GM23248 (cell line): ENCODE results near the gene VPS26C. TPM values are rescaled to one million over a fixed set of nuclear protein-coding genes. Genes with fewer than 3 reads are reported as not detected.
"Not testable (repeated sequence)": the region's sequence is repeated elsewhere in the genome, so short reads cannot be mapped to it uniquely, and the experiment has no call there.

Experiments used
- DNase-seq: peaks from one replicate; pipeline ENCODE4 v3.0.0-alpha.2; 2015
- H2AFZ ChIP-seq: fragments of 200-600 bp; sonication (generic); 2 replicates; pipeline ENCODE4 v1.6.1; 2016; ENCODE audit warnings: antibody characterized with exemption
- H3F3A ChIP-seq: fragments of 200-600 bp; sonication (generic); 2 replicates; pipeline ENCODE4 v1.6.1; 2016; ENCODE audit warnings: mild to moderate bottlenecking, antibody characterized with exemption, mixed run types; ENCODE audit not compliant: insufficient read depth
- H3K27ac ChIP-seq: fragments of 200-600 bp; sonication (generic); 2 replicates; pipeline ENCODE4 v1.5.1; 2016; ENCODE audit warnings: mild to moderate bottlenecking
- H3K27me3 ChIP-seq: fragments of 200-600 bp; sonication (generic); replicated peaks from 2 replicates; pipeline ENCODE4 v1.6.1; 2016; ENCODE audit warnings: mild to moderate bottlenecking; ENCODE audit not compliant: insufficient read depth
- H3K36me3 ChIP-seq: fragments of 200-600 bp; sonication (generic); 2 replicates; pipeline ENCODE4 v1.6.1; 2016; ENCODE audit warnings: low read depth, mild to moderate bottlenecking
- H3K4me1 ChIP-seq: fragments of 200-600 bp; sonication (generic); 2 replicates; pipeline ENCODE4 v1.6.1; 2016; ENCODE audit warnings: mild to moderate bottlenecking; ENCODE audit not compliant: insufficient read depth
- H3K4me2 ChIP-seq: fragments of 200-600 bp; sonication (generic); one replicate; pipeline ENCODE4 v1.6.1; 2016; ENCODE audit warnings: mild to moderate bottlenecking; ENCODE audit not compliant: unreplicated experiment
- H3K4me3 ChIP-seq: fragments of 200-600 bp; sonication (generic); 2 replicates; pipeline ENCODE4 v1.5.1; 2016; ENCODE audit warnings: mild to moderate bottlenecking
- H3K79me2 ChIP-seq: fragments of 200-600 bp; sonication (generic); 2 replicates; pipeline ENCODE4 v1.6.1; 2016; ENCODE audit warnings: mild to moderate bottlenecking; ENCODE audit not compliant: insufficient read depth
- H3K9ac ChIP-seq: fragments of 200-600 bp; sonication (generic); 2 replicates; pipeline ENCODE4 v1.6.1; 2016; ENCODE audit warnings: mild to moderate bottlenecking
- H3K9me2 ChIP-seq: fragments of 200-600 bp; sonication (generic); 2 replicates; pipeline ENCODE4 v1.6.1; 2016; ENCODE audit warnings: mixed run types, mild to moderate bottlenecking, moderate library complexity; ENCODE audit not compliant: insufficient read depth
- H3K9me3 ChIP-seq: fragments of 200-600 bp; sonication (generic); one replicate; pipeline ENCODE4 v1.6.1; 2017; ENCODE audit warnings: low read depth
- H4K20me1 ChIP-seq: fragments of 200-600 bp; sonication (generic); 2 replicates; pipeline ENCODE4 v1.6.0; 2016; ENCODE audit not compliant: insufficient read depth
- EZH2 ChIP-seq: fragments of 200-600 bp; sonication (generic); IDR thresholded peaks from 2 replicates; pipeline ENCODE4 v1.6.1; 2018; ENCODE audit warnings: antibody characterized with exemption, mild to moderate bottlenecking; ENCODE audit not compliant: insufficient read depth, poor library complexity, severe bottlenecking
- EZH2phosphoT487 ChIP-seq: fragments of 200-600 bp; sonication (generic); IDR thresholded peaks from 2 replicates; pipeline ENCODE4 v1.6.1; 2018; ENCODE audit warnings: antibody characterized with exemption, moderate library complexity, mild to moderate bottlenecking, low read depth; ENCODE audit not compliant: insufficient read depth
- WGBS, 2 experiments: methylation state at CpG; one replicate each; pipeline ENCODE4 v1.1.6; 2015 to 2017; ENCODE audit warnings: low lambda C conversion rate in 2 of 2, low coverage in 1 of 2; ENCODE audit errors: missing lambda C conversion rate in 2 of 2; 5-methylcytosine and 5-hydroxymethylcytosine counted together
- in situ Hi-C: fragments of 300-500 bp; cut with MboI; formaldehyde crosslinking; loops from 2 replicates; pipeline ENCODE4 v1.15.0; 2020
- polyA plus RNA-seq: library from polyadenylated mRNA; unstranded; fragments of >200 nt; fragmentation: Nextera tagmentation; extraction: Ambion mirVana; gene quantifications from 2 replicates; pipeline ENCODE4 v1.2.1, GENCODE V29; 2016
- total RNA-seq: library from RNA; depleted of rRNA; stranded (reverse); fragments of >200 nt; shearing (Covaris generic); gene quantifications from 2 replicates; pipeline ENCODE4 v1.2.3, GENCODE V29; 2014

VPS26C gene
- total and polyA plus RNA-seq, 2 experiments from 2014 or later: 42.3 to 55.0 TPM

GRCh38 chr21:37281993-37282392 is 14.9 kb upstream of the VPS26C start:
- 49 to 57% methylated on average over 16 of the region's 16 CpGs for WGBS, 2 experiments

GRCh38 chr21:37281579-37281978 is 14.4 kb upstream of the VPS26C start:
- Histone ChIP-seq H3K4me2 (no peak overlapping the region), H3K4me1 (no peaks in the 10 kb centered on the region)
- TF ChIP-seq EZH2phosphoT487 (no peak), EZH2 (no peak)

More at GRCh38 chr21:37281993-37282392, 14.9 kb upstream of the VPS26C start:
- Histone ChIP-seq H3K9ac (no peak overlapping the region), H3K27ac (no peak overlapping the region), H3K36me3 (no peaks in the 10 kb centered on the region), H3K4me1 (no peaks in the 10 kb centered on the region), H3K9me3 (no peaks in the 10 kb centered on the region), H3K4me2 (no peak overlapping the region), H3F3A (no peaks in the 10 kb centered on the region), H2AFZ (no peak overlapping the region), H3K79me2 (no peaks in the 10 kb centered on the region), H4K20me1 (no peaks in the 10 kb centered on the region), H3K9me2 (no peaks in the 10 kb centered on the region), H3K4me3 (no peak overlapping the region), H3K27me3 (no peaks in the 10 kb centered on the region)
- no peak for TF ChIP-seq EZH2phosphoT487
- no peak for TF ChIP-seq EZH2
- in situ Hi-C loops: no loop called here
- no peak for DNase-seq

DNA sequence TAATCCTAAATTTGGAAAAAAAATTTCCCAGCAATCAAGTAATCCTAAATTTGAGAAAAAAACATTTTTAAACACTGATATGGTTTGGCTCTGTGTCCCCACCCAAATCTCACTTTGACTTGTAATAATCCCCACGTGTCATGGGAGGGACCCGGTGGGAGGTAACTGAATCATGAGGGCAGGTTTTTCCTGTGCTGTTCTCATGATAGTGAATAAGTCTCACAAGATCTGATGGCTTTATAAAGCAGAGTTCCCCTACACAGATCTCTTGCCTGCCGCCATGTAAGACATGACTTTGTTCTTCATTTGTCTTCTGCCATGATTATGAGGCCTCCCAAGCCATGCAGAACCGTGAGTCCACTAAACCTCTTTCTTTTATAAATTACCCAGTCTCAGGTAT is 12.1 kb upstream of the VPS26C start:
- H3K27me3 ChIP-seq, H3K79me2 ChIP-seq, H3K4me2 ChIP-seq, DNase-seq, H3K36me3 ChIP-seq, H3K9me3 ChIP-seq, H3K9ac ChIP-seq, H3K4me1 ChIP-seq, in situ Hi-C loops, H3K4me3 ChIP-seq, H3K9me2 ChIP-seq, H4K20me1 ChIP-seq, H3F3A ChIP-seq, H2AFZ ChIP-seq, H3K27ac ChIP-seq: not testable (repeated sequence)
- 60 to 68% methylated on average over 4 of the region's 4 CpGs for WGBS, 2 experiments

More at GRCh38 chr21:37281579-37281978, 14.4 kb upstream of the VPS26C start:
- H3K79me2 ChIP-seq: no peaks in the 10 kb centered on the region
- H3K4me3 ChIP-seq: no peak overlapping the region
- no peaks in the 10 kb centered on the region for H3F3A ChIP-seq
- no peaks in the 10 kb centered on the region for H3K9me3 ChIP-seq
- DNase-seq: no peak
- no peaks in the 10 kb centered on the region for H3K36me3 ChIP-seq
- H3K27me3 ChIP-seq: no peaks in the 10 kb centered on the region
- in situ Hi-C loops: no loop called here
- no peaks in the 10 kb centered on the region for H3K9me2 ChIP-seq
- H3K9ac ChIP-seq: no peak overlapping the region
- 38% methylated on average over 9 to 10 of the region's 10 CpGs for WGBS, 2 experiments
- no peak overlapping the region for H2AFZ ChIP-seq
- H3K27ac ChIP-seq: no peak overlapping the region
- no peaks in the 10 kb centered on the region for H4K20me1 ChIP-seq

DNA sequence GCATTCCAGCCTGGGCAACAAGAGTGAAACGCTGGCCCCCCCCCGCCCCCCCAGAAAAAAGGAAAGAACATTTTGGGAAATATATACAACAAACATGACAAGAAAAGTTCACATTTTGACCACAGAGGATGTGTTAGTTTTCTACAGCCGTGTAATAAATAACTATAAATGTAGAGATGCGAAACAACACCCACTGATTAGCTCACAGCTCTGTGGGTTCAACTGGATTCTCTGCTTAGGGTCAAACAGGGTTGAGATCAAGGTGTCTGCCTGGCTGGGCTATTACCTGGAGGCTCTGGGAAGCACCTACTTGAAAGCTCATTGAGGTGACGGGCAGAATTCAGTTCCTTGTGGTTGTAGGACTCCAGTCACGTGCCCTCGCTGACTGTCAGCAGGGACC is 11.1 kb upstream of the VPS26C start:
- 64 to 66% methylated on average over 7 of the region's 7 CpGs for WGBS, 2 experiments
- in situ Hi-C loops: no loop called here
- H3K9ac ChIP-seq: no peak overlapping the region
- no peak overlapping the region for H3K4me2 ChIP-seq
- H4K20me1 ChIP-seq: no peaks in the 10 kb centered on the region
- no peaks in the 10 kb centered on the region for H3K79me2 ChIP-seq
- H2AFZ ChIP-seq: no peak overlapping the region
- no peaks in the 10 kb centered on the region for H3K27me3 ChIP-seq
- H3K4me3 ChIP-seq: no peak overlapping the region
- no peaks in the 10 kb centered on the region for H3K36me3 ChIP-seq
- DNase-seq: no peak
- no peak overlapping the region for H3K27ac ChIP-seq
- TF ChIP-seq EZH2phosphoT487 (no peak), EZH2 (no peak)
- no peaks in the 10 kb centered on the region for H3K9me3 ChIP-seq
- H3K9me2 ChIP-seq: no peaks in the 10 kb centered on the region
- H3K4me1 ChIP-seq: no peaks in the 10 kb centered on the region
- no peaks in the 10 kb centered on the region for H3F3A ChIP-seq

DNA sequence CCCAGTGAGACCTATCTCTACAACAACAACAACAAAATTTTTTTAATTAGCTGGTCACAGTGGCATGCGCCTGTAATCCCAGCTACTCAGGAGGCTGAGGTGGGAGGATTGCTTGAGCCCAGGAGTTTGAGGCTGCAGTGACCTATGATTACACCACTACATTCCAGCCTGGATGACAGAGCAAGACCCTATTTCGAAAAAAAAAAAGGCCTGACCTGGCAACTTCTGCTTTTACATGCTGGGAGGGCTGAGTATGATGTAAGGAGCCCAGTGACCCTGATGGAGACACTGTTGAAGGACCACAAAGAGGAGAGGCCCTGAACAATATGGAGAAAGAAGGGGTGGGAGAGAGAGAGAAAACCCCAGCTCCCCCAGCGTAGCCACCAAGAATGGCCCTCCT is 9.2 kb upstream of the VPS26C start:
- Histone ChIP-seq H3K27ac (no peak overlapping the region), H3K4me1 (no peaks in the 10 kb centered on the region), H3K27me3 (no peaks in the 10 kb centered on the region), H4K20me1 (no peaks in the 10 kb centered on the region), H3K4me3 (no peak overlapping the region), H3K79me2 (no peaks in the 10 kb centered on the region), H3F3A (no peaks in the 10 kb centered on the region), H3K9me3 (no peaks in the 10 kb centered on the region), H3K36me3 (no peaks in the 10 kb centered on the region), H3K4me2 (no peak overlapping the region), H3K9me2 (no peaks in the 10 kb centered on the region), H2AFZ (no peak overlapping the region), H3K9ac (no peak overlapping the region)
- 77 to 79% methylated on average over 3 of the region's 3 CpGs for WGBS, 2 experiments
- in situ Hi-C loops: no loop called here
- no peak for TF ChIP-seq EZH2phosphoT487
- TF ChIP-seq EZH2: no peak
- DNase-seq: no peak
